ENCODE results near the gene SKP1.

Gene SKP1

DNA sequence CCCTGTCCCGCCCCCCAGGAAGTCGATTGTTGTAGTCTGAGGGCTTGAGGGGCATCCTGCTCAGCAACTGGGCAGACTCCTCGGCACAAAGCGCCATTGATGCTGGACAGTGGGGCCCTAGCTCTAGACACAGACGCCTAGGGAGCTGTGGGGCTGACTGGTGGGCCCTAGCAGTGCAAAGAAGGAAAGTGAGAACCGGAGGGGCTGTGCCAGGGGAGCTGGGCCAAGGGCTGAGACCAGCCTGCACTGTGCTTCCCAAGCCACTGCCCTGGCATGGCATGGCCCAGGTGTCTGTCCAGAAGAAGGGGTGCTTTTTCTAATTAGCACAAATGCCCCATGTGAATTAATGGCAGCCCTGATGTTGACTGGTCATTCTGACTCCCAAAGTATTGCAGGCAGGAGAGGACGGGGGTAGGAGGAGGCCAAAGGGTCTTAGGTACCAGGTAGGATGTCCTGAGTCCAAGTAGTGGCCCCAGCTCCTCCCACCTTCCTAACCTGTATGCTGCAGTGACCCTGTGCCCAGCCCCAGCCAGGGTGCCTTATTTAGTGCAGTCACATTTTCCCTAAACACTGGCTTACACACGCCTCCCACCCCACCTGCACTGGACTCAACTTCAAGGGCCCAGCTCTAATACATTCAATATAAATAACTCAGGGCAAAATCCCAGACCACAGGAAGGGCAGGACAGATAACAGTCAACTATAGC, 46.4 kb downstream of the SKP1 start:
- Mint-ChIP-seq H3K9me3 (no peaks in the 10 kb centered on the region), H3K27me3 (no peaks in the 10 kb centered on the region), H3K4me3 (peak overlapping the region; percentile 80 to 88), H3K4me1 (peaks cover 100% of the 10 kb centered on the region), H3K27ac (peak overlapping the region; percentile 95 to 98)
- ATAC-seq (no peak), DNase-seq (no peak)

DNA sequence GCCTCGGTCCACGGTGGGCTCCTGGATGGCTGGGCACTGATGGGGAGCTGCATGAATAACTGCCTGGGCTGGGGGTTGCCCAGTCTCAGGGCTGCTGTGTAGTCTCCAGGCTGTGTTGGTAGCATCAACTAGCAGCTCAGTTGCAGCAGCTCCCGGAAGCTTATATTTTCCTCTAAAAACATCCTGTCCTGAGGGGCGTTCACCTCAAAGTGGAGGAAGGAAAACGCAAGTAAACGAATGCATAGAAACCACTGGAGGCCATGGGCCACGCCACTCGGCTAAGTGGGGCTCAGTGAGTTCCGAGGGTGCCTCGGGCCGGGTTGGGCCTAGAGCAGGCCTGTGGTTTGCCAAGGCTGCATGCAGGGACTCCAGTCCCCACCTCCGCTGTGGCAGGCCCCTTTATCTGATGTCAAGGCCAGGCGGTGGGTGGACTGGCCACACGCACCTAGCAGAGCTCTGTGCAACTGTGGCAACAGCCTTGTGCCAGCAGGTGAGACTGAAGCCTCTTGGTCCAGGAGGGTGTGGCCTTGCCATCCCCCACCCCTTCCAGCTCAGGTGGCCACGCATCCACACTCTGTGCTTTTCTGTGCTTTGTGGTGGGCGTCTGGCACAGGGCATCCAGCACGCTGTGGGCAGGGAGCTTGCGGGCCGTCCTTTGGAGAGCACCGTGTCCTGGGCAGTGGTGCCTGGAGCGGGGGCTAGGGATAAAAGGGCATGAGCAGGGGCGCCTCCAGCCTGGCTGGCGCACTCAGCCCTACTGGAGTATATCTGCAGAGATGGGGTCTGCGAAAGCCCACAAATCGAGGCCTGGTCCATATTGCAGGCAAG, 47.1 kb downstream of the SKP1 start:
- no peaks in the 10 kb centered on the region for H3K9me3 Mint-ChIP-seq
- DNase-seq (peak; percentile 59 to 60), ATAC-seq (peak; percentile 3)
- H3K4me1 Mint-ChIP-seq: peaks cover 100% of the 10 kb centered on the region
- H3K4me3 Mint-ChIP-seq: peak overlapping the region; percentile 80 to 88
- peak overlapping the region; percentile 79 to 96 for H3K27ac Mint-ChIP-seq
- no peaks in the 10 kb centered on the region for H3K27me3 Mint-ChIP-seq

DNA sequence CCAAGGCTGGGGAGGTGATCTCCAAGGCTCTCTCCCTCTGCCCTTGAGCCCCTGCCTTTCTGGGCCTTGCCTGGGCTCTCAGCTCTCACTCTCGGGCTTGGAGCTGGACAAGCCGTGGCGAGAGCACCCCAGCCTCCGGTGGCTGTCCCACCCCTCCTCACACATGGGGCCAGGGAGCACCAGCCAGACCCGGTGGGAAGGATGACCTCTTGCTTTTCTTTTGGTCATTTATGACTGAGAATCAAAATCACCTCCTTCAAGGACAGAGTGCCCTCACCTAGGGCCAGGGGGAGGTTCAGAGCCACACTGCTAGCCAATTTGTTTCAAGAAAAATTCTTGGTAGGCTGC, 48.1 kb downstream of the SKP1 start:
- H3K27me3 Mint-ChIP-seq: no peaks in the 10 kb centered on the region
- H3K27ac Mint-ChIP-seq: peak overlapping the region; percentile 94 to 96
- H3K4me1 Mint-ChIP-seq: peaks cover 100% of the 10 kb centered on the region
- peak overlapping the region; percentile 80 to 88 for H3K4me3 Mint-ChIP-seq
- DNase-seq (no peak), ATAC-seq (no peak)
- H3K9me3 Mint-ChIP-seq: no peaks in the 10 kb centered on the region

DNA sequence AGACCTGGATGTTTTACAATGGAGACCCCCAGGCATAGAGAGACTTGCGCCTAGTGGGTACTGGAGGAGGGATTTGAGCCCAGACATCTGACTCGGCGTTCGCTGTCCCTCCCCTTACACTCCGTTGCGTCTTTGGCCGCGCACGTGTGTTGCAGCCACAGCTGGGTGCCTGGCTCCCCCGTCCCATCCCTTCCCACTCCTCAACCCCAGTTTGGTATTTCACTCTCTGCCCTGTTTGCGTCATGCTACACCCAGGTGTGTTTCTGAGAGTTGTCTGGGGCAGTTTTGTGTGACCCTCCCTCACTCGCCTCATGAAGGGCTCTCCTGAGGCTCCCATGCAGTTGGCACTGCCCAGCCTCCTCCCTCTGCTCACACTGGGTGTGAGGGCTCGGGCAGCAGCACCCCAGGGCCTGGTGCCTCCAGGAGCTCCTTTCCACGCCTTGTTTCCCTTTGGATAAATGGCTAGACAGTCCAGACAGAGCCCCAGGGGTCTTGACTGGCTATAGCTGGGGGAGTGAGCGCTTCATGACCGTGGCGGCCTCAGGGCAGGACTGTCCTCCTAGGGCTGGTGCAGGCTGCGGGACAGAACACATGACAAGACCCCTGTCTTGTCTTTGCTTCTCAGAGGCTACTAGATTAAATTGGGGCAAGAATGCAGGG, 48.6 kb downstream of the SKP1 start:
- ATAC-seq: peak; percentile 3
- Mint-ChIP-seq H3K4me3 (peak overlapping the region; percentile 80 to 88), H3K4me1 (peaks cover 100% of the 10 kb centered on the region), H3K27ac (peak overlapping the region; percentile 94 to 97), H3K27me3 (no peaks in the 10 kb centered on the region), H3K9me3 (no peaks in the 10 kb centered on the region)
- DNase-seq: peak in 1 of 2 donors; percentile 63

DNA sequence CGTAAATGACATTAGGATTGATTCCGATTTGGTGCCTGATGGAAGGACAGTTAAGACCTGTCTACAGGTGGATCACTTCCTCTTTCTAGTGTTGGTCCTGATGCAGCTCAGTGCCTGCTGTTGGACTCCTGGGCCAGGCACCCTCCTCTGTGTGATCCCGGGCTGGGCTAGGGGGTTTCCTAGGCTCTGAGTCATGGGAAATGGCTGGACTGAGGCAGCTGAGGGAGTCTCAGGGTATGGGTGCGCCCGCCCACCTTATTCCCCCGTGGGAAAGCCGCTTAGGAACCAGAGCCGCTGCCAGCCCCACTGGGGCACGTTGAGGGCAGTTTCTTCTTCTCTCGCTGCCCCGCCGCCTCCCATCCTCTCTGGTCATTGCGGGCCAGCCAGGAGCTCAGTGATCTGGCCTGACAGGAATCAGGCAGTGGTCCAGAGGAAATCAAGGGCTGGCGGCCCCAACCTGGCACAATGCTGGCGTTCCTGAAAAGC, 49.3 kb downstream of the SKP1 start:
- Mint-ChIP-seq H3K4me3 (peak overlapping the region; percentile 80 to 88), H3K27me3 (no peaks in the 10 kb centered on the region), H3K9me3 (no peaks in the 10 kb centered on the region), H3K4me1 (peaks cover 100% of the 10 kb centered on the region), H3K27ac (peak overlapping the region; percentile 94 to 97)
- ATAC-seq (peak; percentile 27), DNase-seq (peak in 1 of 2 donors; percentile 66)

DNA sequence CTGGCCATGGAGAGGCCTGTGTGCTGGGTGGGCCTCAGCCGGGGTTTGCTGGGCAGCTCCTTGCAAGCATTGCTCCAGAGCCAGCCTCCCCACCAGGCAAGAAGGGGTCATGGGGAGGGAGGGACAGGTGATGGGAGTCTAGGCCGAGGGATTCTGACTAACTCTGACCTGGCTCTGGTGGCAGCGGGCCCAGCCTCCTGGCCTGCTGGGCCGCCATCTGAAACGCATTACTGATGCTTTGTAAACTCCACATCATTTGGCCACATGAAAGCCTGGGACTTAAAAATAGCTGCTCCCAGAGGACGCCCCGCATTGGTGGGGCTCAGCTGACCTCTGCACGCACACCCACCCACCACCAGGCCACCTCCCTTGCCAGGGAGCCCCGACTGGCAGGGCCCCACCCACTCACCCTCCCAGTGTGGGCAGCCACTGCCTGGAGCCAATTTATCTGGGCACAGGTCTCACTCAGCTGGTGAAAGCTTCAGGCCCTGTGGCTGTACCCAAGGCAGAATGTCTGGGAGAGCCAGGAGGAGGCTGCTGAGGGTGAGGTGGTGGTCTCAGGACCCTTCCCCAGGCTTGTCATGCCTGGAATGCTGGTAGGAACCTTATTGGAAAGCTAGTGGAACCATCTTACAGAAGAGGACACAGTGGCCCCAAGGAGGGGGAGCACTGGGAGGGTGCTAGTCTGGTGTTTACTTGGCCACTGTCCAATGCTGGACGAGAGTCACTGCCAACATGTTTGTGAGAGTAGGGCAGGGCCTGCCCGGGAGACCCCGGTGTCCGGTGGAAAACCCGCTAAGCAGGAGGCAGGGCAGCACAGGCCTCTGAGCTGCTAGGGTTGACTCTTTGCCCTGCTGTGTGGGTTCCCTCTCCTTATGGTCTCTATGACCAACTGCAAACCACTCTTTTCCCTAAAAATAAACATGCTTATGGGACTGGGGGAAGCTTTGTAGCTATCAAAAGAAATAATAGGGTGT, 51.4 kb downstream of the SKP1 start:
- no peaks in the 10 kb centered on the region for H3K9me3 Mint-ChIP-seq
- peak overlapping the region; percentile 80 to 88 for H3K4me3 Mint-ChIP-seq
- ATAC-seq (peak; percentile 18), DNase-seq (peak in 1 of 2 donors; percentile 58)
- peak overlapping the region; percentile 93 to 97 for H3K27ac Mint-ChIP-seq
- peaks cover 100% of the 10 kb centered on the region for H3K4me1 Mint-ChIP-seq
- no peaks in the 10 kb centered on the region for H3K27me3 Mint-ChIP-seq

DNA sequence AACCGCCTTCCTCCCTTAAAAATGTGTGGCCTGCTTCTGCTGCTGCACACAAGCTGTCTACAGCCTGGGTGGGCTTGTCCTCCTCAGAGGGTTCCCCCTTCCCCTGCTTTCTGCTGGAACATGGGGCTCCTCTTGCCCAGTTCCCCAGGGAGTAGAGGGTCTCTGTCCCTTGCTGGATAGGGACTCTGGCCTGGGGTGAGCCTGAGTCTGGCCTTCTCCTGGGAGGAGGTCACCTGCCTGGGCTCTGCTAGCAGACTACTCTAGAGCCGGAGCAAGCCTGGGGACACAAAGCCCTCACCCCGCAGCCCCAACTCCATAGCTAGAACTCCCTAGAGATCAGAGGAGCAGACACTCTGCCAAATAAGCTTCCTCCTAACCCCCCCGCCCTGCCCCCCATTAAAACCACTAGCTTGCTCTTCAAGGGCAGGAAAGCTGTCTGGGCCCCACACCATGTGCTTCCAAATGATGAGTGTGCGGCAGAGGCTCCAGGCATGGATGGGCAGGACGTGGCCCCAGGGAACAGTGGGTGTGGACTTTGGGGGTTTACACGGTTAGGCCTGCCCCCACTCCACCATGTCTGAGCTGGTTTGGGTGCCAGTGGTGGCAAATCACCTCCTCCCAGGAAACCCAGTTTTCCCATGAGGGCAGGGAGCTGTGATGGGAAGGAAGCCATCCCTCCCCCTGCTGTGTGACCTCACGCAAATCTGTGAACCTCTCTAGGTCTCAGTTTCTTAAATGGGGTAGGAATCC, 52.3 kb downstream of the SKP1 start:
- DNase-seq (no peak), ATAC-seq (no peak)
- no peaks in the 10 kb centered on the region for H3K27me3 Mint-ChIP-seq
- H3K4me3 Mint-ChIP-seq: peak overlapping the region; percentile 80 to 88
- peaks cover 100% of the 10 kb centered on the region for H3K4me1 Mint-ChIP-seq
- H3K27ac Mint-ChIP-seq: peak overlapping the region; percentile 93 to 95
- no peaks in the 10 kb centered on the region for H3K9me3 Mint-ChIP-seq

DNA sequence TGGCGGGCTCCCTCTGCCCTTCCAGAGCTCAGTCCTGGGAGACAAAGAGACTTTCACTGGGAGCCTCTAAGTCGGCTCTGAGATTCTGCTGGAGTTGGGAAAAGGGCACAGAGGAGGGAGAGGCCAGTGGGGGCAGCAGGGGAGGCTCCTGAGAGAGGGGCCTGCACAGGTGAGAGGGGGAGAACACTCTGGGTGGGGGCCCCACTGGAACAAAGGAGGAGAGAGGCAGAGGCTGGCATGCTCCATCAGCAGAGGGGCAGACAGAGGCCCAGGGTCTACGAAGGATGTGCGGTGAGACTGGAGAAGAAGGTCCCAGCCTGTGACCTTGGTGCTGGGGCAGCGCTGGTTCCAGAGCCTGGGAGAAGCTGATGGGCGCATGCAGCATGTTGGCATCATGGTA, 53.4 kb downstream of the SKP1 start:
- ATAC-seq: no peak
- no peaks in the 10 kb centered on the region for H3K27me3 Mint-ChIP-seq
- no peak for DNase-seq
- peak overlapping the region; percentile 80 to 91 for H3K27ac Mint-ChIP-seq
- no peaks in the 10 kb centered on the region for H3K9me3 Mint-ChIP-seq
- H3K4me3 Mint-ChIP-seq: peak overlapping the region; percentile 80 to 88
- H3K4me1 Mint-ChIP-seq: peaks cover 100% of the 10 kb centered on the region

DNA sequence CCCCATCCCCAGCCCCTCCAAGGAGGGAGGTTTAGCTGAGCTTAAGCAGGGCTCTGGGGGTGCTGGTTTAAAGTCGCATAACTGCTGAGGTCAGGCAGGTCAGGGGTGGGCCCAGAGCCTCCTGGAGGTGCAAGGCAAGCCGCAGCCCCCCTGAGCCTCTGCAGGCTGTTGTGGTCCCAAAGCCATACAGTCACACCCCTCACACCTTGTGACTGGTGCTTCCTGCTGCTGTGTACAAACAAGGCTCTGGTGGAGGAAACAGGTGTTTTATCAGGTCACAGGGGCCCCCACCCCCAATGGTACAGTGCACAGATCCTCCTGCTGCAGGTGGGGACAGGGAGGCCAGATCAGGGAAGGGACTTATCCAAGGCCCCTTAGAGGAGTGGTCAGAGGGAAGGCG, 54.2 kb downstream of the SKP1 start:
- DNase-seq (no peak), ATAC-seq (peak; percentile 24)
- H3K9me3 Mint-ChIP-seq: no peaks in the 10 kb centered on the region
- peaks cover 100% of the 10 kb centered on the region for H3K4me1 Mint-ChIP-seq
- H3K27me3 Mint-ChIP-seq: no peaks in the 10 kb centered on the region
- H3K4me3 Mint-ChIP-seq: peak overlapping the region; percentile 80 to 88
- H3K27ac Mint-ChIP-seq: peak overlapping the region in 1 of 2 donors; percentile 52

DNA sequence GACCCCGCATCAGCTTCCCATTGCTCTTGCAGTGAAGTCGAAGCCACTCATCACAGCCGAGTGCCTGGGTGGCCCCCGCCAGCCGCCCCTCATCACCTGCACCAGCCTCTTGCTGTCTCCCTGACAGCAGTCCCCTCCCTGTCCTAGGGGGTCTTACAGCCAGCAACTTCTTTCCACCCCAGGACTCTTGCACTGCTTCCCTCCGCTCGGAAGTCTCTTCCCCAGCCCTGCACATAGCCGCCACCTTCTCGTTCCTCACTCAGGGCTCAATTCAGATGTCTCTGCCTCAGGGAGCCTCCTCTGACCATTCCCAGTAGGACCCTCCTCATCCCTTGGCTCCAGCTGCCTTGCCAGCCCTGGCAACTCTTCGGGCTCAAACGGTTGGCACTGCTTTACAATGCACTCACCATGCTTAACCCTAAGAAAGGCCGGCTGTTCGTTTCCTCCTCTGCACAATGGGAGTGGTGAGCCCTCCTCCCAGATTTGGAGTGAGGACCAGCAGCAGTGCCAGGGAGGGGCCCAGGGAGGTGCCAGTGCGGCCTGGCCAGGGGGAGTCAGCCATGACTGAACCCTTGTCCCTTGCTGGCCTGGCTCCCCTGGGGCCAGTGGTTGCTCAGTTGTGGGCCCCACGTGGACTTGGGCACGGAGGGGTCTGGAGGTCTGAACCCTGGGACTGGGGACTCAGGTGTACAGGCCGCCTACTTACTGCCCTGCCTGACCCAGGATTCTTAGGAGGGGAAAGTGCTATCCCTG, 56.2 kb downstream of the SKP1 start:
- no peaks in the 10 kb centered on the region for H3K9me3 Mint-ChIP-seq
- ATAC-seq: no peak
- DNase-seq: no peak
- peak overlapping the region; percentile 80 to 88 for H3K4me3 Mint-ChIP-seq
- H3K4me1 Mint-ChIP-seq: peaks cover 93% of the 10 kb centered on the region
- H3K27me3 Mint-ChIP-seq: no peaks in the 10 kb centered on the region
- peak overlapping the region; percentile 16 to 91 for H3K27ac Mint-ChIP-seq

DNA sequence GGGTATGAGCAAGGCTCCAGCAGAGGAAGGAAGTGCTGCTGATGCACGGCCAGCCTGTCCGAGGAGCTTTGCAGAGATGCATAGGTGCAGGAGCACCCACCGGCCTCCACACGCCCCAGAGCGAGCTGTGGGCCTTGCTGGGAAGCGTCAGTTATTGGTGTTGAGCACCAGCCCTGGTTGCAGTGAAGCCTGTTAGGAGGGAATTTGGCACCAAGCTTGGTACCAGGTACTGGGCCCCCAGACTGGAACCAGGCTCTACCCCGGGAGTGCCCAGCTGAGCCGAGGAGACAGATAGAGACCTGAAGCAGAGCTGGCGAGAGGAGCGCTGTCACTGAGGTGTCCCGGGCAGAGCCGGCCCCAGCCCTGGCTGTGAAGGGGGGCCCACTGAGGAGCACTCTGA, 57.0 kb downstream of the SKP1 start:
- peak overlapping the region; percentile 80 to 88 for H3K4me3 Mint-ChIP-seq
- ATAC-seq (no peak), DNase-seq (no peak)
- H3K9me3 Mint-ChIP-seq: no peaks in the 10 kb centered on the region
- H3K27me3 Mint-ChIP-seq: no peaks in the 10 kb centered on the region
- peaks cover 84% of the 10 kb centered on the region for H3K4me1 Mint-ChIP-seq
- peak overlapping the region; percentile 32 to 89 for H3K27ac Mint-ChIP-seq

DNA sequence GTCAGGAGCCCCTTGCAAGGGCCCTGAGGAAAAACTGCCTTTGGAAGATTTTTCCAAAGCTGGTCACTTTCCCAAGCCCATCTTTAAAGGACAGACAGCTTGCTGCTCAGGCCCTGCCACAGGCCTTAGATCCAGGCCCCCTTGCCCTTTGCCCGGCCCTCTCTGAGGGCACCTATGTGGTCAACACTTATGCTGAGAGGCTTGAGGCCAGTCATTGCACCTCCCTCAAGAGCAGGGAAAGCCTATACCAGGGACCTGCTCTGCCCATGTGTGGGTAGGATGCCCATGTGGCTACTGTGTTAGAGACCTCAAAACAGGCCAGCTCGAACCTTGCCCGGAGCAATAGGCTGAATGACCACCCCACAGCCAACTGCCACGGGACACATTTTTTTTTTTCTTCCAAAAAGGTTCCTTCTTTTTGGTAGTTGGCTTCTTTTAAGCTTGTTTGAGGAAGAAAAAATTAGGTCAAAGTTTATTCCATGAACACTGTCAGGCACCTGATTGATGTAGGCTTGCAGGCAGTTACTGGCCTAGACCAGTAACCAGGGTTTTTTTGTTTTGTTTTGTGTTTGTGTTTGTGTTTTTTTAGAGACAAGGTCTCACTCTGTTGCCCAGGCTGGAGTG, 58.4 kb downstream of the SKP1 start:
- H3K9me3 Mint-ChIP-seq: no peaks in the 10 kb centered on the region

More for the DNA sequence above, 58.4 kb downstream of the SKP1 start:
- Mint-ChIP-seq H3K27me3 (no peaks in the 10 kb centered on the region), H3K4me3 (peak overlapping the region; percentile 80 to 88), H3K4me1 (peaks cover 80% of the 10 kb centered on the region), H3K27ac (peak overlapping the region in 1 of 2 donors; percentile 57)
- ATAC-seq (no peak), DNase-seq (no peak)

Data from stimulated activated naive CD8-positive, alpha-beta T cell treated with anti-CD3 and anti-CD28 coated beads, Interleukin-15, amount 100 ng/mL, for 72 hours (primary cell).